NCI-H460 (cell line): ENCODE data around the gene HMG20B. TPM values are rescaled to one million over a fixed set of nuclear protein-coding genes. Genes with fewer than 3 reads are reported as not detected.

ENCODE experiments used
- DNase-seq: peaks from one replicate; pipeline ENCODE4 v3.0.0-alpha.2; 2016; ENCODE audit warnings: low read depth; ENCODE audit errors: extremely low read depth
- small RNA-seq, 2 experiments: library from RNA; depleted of rRNA; stranded (forward); fragments of <200 nt; gene quantifications; one replicate each; pipeline ENCODE3, GENCODE V24; 2014
- total RNA-seq: library from RNA; depleted of rRNA; stranded (reverse); fragments of >200 nt; shearing (Covaris generic); gene quantifications from 2 replicates; pipeline ENCODE4 v1.2.3, GENCODE V29; 2014; rRNA removed

The HMG20B gene
- total RNA-seq, 1 experiment from 2014 or later = 125 TPM

- no peak for DNase-seq
Observed at GRCh38 chr19:3618144-3618810, 45.5 kb downstream of the HMG20B start.

DNA sequence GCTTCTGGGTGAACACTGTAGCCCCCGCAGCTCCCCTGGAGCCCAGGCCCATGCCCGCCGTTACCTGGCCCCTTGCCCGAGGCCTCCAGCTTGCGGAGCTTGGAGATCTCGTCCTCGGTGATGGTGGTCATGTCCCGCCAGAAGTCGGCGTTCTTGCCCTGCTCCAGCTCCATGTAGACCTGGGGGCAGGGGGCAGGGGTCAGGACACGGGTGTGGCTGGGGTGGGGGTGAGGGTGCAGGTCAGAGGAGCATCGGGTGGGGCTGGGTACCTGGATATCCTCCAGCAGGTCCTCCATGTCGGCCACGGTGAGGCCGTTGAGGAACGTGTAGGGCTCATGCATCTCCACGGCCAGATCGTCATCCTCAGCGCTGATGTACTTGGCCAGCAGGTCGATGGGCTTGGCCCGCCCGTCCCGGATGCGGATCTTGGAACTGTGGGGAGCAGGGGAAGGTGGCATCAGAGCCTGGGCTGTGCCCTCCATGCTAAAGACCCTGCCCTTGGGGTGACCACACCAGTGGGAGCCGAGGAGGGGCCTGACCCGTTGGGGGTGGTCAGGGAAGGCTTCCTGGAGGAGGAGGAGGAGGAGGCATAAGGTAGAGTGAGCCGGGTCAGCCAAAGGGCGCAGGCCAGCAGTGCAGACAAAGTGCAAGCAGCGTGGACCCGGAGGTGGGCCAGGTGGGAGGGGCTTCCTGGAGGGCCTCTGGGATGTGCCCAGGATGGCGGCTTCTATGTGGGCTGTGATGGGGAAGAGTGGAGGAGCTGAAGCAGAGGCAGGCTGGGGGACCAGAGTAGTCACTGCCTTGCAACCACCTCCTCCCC lies 46.3 kb downstream of the HMG20B start:
- DNase-seq = no peak

- DNase-seq = no peak
Observed at GRCh38 chr19:3619631-3620012, 46.9 kb downstream of the HMG20B start.

- DNase-seq = no peak
Observed at GRCh38 chr19:3620145-3620816, 47.5 kb downstream of the HMG20B start.

DNA sequence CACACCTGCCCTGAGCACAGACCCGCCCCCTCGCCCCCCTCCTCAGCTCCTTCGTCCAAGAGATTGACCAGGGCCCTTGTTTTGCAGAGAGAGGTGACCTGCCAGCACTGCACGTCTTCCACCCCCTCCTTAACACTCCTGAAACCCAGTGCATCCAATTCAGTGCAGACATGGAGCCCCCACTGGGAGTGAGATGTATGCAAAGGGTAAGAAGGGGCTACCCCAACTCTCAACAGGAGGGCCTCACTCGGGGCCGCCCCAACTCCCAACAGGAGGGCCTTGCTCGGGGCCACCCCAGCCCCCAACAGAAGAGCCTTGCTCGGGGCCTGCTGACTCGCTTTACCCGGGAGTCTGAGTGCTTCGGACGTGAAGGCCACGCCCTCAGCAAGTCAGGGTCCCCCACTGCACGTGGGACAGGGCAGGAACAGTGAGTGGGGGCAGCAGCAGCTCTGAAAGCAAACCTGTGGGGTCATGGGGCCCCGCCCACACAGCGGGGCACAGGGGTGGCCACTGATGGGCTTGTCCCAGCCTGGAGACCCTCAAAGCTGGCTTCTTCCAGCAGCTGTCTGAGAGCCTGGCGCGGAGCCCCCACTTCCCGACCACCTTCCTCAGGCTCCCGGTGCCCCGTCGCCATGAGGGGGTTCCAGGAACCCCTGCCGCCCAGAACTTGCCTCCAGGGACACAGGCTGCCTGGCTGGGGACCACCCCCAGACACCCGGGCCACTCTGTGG lies 48.2 kb downstream of the HMG20B start:
- DNase-seq = no peak

DNA sequence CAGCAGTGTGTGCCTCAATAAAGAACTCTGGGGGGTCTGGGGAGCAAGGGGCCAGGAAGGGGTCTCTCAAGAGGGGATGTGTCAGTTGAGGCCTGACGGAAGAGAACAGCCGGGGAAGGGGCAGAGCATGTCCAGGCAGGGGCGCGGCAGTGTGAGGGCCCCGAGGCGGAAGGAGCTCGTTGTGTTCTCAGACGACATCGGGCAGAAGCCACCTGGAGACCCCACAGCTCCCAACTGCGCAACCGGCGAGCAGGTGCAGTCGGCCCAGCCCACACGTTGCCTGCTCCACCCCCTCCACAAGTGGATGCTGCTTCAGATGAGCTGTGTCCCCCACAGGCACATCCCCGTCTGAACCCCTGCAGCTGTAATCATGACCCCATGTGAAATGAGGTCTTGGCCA lies 48.9 kb downstream of the HMG20B start:
- no peak for DNase-seq

DNA sequence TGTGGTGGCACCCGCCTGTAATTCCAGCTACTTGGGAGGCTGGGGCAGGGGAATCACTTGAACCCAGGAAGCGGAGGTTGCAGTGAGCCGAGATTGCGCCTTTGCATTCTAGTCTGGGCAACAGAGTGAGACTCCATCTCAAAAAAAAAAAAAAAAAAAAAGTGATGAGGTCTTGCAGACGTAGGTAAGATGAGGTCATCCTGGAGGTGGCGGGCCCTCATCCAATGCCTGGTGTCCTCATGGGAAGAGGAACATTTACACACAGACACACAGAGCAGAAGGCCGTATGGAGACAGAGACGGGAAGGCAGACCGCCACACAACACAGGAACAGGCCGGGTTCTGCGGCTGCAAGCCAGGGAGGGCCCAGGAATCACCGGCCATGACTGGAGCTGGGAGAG lies 49.5 kb downstream of the HMG20B start:
- DNase-seq = no peak

DNA sequence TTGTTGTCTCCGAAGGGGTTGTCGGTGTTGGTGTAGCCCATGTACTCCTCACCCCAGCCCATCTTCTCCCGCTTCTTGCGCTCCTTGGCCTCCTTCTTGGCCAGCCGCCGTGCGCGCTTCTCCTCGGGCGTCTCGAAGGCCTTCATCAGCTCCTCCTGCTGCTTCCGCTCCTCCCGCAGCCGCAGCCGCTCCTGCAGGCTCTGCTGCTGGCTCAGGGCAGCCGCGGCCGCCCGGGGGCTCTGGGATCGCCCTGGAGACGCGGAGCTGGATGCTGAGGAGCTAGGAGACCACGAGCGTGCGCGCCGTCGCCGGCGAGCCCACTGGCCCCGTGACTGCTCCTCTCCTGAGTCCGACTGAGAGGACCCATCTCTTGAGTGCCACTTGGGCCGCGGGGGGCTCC lies 51.0 kb downstream of the HMG20B start:
- DNase-seq = no peak

DNA sequence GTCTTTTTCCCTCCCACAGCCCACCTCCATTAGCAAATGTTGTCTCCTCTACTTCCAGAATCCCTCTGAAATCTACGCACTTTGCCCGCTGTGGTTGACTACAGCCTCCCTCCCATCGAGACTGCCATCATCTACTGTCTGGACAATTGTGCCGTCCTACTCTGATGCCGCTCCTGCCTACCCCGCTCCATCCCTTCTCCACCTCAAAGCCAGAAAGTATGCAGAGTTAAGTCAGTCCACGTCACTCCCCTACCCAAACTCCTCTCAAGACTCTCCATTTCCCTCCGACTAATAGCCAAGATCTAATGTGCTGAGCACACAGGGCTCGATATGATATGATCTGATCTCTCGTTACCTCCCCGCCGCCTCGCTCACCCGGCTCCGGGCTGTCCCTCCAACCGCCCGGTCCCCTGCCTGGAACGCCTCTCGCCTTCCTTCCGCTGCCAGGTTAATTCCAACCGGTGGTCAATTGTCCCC lies 53.3 kb downstream of the HMG20B start:
- no peak for DNase-seq

GRCh38 chr19:3626473-3627350 lies 54.0 kb downstream of the HMG20B start, which contains the start of gene CACTIN:
Gene CACTIN (minus strand): TSS chr19:3626790. CDS start chr19:3626762, 28 bp downstream.
- DNase-seq = peak; percentile 97

- DNase-seq = no peak
Observed at GRCh38 chr19:3627351-3627723, 54.6 kb downstream of the HMG20B start.

Small RNAs within 50 kb of the gene (small RNA-seq; reads per million reads assigned to genes)
- gene AC005786.1 = 0 reads per million in 2 experiments

Other genes with a start within 250 kb of the HMG20B start
- gene NFIC, start 206.4 kb upstream of the HMG20B start, total RNA-seq = 10.1 and 13.6 TPM in 2 replicates
- gene SMIM24, start 92.4 kb upstream of the HMG20B start, total RNA-seq = not detected in 2 replicates
- not detected in 2 replicates for gene SMIM44, start 89.5 kb upstream of the HMG20B start, total RNA-seq
- 13.0 and 13.7 TPM in 2 replicates for gene DOHH, start 72.3 kb upstream of the HMG20B start, total RNA-seq
- gene FZR1, start 66.6 kb upstream of the HMG20B start, total RNA-seq = 17.6 and 18.8 TPM in 2 replicates
- not detected in 2 replicates for gene TEKTIP1, start 33.8 kb upstream of the HMG20B start, total RNA-seq
- 178 and 210 TPM in 2 replicates for gene MFSD12, start 15.4 kb upstream of the HMG20B start, total RNA-seq
- gene GIPC3, start 12.5 kb downstream of the HMG20B start, total RNA-seq = 0.25 and 0.29 TPM in 2 replicates
- gene TBXA2R, start 33.9 kb downstream of the HMG20B start, total RNA-seq = 1.2 and 1.4 TPM in 2 replicates
- 10.5 and 13.0 TPM in 2 replicates for gene CACTIN, start 53.8 kb downstream of the HMG20B start, total RNA-seq
- gene PIP5K1C, start 127.5 kb downstream of the HMG20B start, total RNA-seq = 6.2 and 6.8 TPM in 2 replicates
- 0.69 and 0.98 TPM in 2 replicates for gene TJP3, start 135.4 kb downstream of the HMG20B start, total RNA-seq
- gene APBA3, start 188.7 kb downstream of the HMG20B start, total RNA-seq = 12.9 and 16.4 TPM in 2 replicates
- 35.8 and 40.8 TPM in 2 replicates for gene MRPL54, start 189.7 kb downstream of the HMG20B start, total RNA-seq
- gene RAX2, start 199.3 kb downstream of the HMG20B start, total RNA-seq = not detected in 2 replicates
- gene MATK, start 213.4 kb downstream of the HMG20B start, total RNA-seq = not detected in 2 replicates